GM21381 (cell line): Measurements from ENCODE around the gene COL20A1.
"Not testable (repeated sequence)": the region's sequence is repeated elsewhere in the genome, so short reads cannot be mapped to it uniquely, and the experiment has no call there.

ENCODE experiments used
- ATAC-seq: cut with Tn5 transposase; IDR thresholded peaks from one replicate; pipeline ENCODE4 v1.9.1; 2021; ENCODE audit warnings: mild to moderate bottlenecking, moderate library complexity; ENCODE audit not compliant: unreplicated experiment

COL20A1 gene

GRCh38 chr20:63292904-63293303 is at the start of gene COL20A1:
COL20A1 (plus strand) TSS chr20:63293186; CDS start chr20:63295108, 1,922 bp downstream.
- ATAC-seq: no peak

GRCh38 chr20:63243604-63244247 is 49.3 kb upstream of the COL20A1 start:
- ATAC-seq: no peak

DNA sequence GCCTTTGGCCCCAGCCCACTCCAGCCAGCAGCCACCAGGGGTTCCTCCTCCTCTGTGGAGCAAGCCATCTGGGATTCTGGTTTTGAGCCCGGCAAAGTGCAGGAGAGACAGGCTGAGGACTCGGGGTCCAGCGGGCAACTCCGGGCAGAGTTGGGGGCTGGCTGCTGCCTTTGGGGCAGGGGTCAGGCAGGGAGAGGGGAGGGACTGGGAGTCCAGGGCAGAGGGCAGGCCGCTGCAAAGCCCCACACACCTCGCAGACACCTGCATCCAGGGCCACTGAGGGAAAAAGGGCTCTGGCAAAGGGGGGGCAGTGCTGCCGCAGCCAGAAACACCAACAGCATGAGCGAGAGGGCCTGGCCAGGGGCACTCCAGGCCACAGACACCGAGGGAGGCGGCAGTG is 48.5 kb upstream of the COL20A1 start:
- ATAC-seq: no peak

DNA sequence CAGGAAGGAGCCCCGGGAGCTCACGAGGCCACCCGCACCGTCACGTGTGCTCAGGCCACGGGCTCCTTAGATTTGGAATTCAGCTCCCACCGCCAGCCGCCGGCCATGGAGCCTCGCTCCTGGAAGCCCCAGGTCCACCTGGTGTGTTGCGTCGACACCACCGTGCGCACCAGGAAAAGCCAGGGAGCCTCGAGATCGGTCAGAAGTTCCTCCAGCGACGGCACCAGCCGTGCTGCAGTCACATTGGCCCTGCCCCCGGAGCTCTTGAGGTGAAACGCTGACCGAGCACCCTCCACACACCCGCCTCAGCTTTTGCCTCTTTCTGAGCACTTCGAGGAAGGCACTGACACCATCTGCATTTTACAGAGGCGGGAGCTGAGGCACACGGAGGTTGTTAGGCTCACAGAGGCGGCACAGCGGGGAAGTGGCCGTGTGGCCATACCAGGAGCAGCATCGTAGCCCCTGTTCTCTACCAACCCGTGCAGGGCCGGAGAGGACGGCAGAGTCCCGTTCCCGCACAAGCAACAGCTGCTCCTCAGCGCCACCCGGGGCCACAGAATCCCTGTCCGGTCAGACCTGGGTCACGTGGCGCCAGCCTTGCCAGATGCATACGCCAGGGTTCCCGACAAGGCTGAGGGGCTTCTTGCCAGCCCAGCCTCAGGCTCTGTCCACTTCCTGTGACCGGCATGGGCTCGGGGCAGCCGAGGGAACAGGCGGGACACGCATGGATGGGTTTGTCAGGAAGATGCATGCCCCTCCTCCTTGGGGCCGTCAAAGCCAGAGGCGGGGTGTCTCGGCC is 46.3 kb upstream of the COL20A1 start:
- no peak for ATAC-seq

- ATAC-seq: no peak
Observed at GRCh38 chr20:63247671-63248228, 45.2 kb upstream of the COL20A1 start.

DNA sequence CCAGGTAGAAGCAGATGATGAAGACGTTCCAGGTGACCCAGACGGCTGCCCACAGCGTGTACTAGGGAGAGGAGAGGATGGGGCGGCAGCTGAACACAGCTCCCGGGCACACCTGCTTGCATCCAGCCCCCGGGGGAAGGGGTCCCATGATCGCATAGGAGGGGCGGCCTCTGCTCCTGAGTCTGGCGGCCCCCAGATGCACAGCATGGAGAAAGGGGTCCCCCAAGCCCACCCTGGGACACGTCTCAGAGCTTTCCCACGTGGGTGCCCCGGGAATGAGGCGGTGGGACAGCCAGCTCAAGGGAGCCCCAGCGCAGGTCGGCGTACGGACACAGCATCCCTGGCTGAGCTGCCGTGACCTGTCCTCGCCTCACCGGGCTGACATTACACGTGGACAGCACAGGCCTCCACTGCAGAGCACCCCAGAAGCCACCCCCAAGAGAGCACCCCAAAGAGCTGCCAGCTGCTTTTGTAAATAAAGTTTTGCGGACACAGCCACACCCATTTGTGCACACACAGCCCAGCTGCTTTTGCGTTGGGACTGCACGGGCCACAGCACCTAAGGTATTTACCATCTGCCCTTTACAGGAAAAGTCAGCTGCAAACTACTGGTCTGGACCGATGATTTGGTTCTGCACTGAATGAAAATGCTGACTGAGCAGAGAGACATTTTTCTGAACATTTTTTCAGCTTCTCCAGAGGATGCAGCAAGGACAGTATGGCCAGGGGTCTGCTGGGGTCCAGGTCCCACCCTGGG is 44.0 kb upstream of the COL20A1 start:
- ATAC-seq: no peak

- no peak for ATAC-seq
Observed at GRCh38 chr20:63249891-63250290, 43.1 kb upstream of the COL20A1 start.

DNA sequence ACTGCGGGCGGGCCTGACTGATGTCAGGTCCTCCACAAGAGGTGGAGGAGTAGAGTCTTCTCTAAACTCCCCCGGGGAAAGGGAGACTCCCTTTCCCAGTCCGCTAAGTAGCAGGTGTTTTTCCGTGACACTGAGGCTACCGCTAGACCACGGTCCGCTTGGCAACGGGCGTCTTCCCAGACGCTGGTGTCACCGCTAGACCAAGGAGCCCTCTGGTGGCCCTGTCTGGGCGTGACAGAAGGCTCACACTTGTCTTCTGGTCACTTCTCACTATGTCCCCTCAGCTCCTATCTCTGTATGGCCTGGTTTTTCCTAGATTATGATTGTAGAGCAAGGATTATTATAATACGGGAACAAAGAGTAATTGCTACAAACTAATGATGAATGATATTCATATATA is 41.6 kb upstream of the COL20A1 start:
- not testable (repeated sequence) for ATAC-seq

DNA sequence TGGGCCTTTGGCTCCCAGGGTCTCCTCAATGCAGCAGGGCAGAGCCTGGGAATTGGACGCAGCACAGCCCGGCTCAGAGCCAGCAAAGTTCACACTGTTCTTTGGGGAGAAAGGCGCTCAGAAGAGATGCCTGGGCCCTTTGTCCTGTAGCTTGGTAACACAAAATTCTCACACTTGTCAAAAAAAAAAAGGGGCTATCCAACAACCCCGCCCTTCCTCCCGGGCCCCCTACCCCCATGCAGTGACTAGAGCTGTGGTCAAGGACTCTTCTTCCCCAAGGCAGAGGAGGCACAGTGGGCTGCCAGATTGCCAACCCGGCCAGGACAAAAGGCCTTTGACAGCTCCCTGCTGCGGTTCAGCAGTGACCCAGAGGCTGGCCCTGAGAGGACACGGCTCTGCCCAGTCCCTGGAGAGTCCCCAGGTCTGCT is 40.7 kb upstream of the COL20A1 start:
- ATAC-seq: no peak

DNA sequence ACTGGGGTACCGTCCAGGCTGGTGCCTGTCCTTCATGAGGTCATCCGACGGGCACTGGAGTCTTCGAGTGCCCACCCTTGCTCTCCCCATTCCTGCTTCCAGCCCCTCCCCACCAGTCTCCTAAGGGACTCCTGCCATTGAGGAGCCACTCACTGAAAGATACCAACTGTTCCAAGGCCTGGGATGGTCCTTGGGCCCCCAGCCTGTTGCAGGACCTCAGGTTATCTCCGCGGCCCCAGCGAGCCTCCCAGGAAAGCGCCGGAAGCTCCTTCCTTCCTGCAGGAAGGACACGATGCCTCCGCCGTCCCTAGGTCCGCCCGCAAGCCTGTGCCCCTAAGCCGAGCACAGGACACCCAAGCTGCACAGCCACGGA is 39.9 kb upstream of the COL20A1 start:
- no peak for ATAC-seq

- no peak for ATAC-seq
Observed at GRCh38 chr20:63253438-63254231, 39.4 kb upstream of the COL20A1 start.

- no peak for ATAC-seq
Observed at GRCh38 chr20:63254232-63254605, 38.8 kb upstream of the COL20A1 start, which contains the start of gene NKAIN4. NKAIN4 (minus strand) TSS chr20:63254463; CDS start chr20:63254450, 13 bp downstream.

DNA sequence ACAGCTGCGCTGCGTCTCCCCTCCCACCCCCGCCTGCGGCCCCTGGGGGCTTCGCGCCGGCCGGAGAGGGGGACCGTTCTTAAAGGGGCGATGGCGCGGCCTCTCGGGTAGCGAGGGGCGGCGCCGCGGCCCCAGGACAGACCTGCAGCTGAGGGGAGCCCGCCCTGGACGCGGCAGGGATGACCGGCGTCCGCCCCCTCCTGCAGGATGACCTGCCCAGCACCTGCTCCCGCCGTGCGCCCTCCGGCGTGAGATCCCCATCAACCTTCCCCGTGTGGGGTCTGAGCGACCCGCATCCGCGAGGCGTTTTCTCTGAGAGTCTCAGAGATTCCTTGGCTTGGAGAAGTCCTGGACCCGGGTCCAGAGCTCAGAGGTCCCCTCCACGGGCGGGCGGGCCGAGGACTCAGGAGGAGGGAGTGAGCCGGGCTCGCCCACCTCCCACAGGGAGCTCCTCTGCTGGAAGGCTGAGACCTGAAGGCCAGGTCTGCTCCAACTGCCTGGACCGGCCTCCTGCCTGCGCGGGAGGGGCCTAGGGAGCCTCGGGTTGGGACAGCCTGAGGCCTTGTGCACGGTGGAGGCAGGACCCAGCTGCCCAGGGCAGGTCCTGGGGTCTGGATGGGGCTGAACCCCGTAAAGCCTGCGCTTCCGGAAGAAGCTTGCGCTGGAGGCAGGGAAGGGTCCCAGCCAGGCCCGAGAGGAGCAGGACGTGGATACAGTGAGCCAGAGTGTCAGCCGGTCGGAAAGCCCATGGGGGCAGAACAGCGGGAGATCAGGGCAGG is 38.2 kb upstream of the COL20A1 start:
- ATAC-seq: no peak

- no peak for ATAC-seq
Observed at GRCh38 chr20:63255931-63256704, 36.9 kb upstream of the COL20A1 start.

DNA sequence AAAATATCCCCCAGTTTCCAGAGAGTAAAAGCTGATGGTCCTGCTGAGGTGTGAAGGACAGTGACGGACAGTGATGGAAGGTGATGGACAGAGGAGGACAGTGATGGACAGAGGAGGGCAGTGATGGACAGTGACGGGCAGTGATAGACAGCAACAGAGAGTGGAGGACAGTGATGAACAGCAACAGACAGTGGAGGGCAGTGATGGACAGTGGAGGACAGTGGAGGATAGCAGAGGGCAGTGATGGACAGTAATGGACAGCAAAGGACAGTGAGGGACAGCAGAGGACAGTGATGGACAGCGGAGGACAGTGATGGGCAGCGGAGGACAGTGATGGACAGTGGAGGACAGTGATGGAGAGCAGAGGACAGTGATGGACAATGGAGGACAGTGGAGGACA is 36.0 kb upstream of the COL20A1 start:
- ATAC-seq: no peak

DNA sequence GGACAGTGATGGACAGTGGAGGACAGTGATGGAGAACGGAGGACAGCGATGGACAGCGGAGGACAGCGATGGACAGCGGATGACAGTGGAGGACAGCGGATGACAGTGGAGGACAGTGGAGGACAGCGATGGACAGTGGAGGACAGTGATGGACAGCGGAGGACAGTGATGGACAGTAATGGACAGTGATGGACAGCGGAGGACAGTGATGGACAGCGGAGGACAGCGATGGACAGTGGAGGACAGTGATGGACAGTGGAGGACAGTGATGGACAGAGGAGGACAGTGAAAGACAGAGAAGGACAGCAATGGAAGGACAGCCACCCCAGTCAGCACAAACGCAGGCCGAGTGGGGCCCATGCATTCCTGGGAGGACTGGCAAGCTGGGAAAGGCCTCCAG is 35.4 kb upstream of the COL20A1 start:
- no peak for ATAC-seq

DNA sequence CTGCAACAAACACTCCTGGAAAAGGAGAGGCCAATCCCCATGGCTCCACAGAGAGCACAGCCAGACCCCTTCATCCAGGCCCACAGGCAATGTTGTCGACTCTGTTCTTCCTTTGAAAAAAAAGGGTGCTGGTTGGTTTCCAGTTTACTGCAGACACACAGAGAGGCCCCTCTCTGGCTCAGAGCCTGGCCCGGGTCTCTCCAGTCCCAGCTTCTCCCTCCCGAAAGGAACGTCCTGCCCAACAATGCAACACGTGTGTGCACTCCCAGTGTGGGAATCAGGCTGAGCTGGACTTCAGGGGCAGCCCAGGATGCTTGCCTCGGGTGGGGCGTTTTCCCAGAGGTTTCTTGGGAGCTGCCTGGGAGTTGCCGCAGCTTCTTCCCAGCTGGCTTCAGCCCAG is 34.2 kb upstream of the COL20A1 start:
- no peak for ATAC-seq

- ATAC-seq: no peak
Observed at GRCh38 chr20:63259734-63260460, 33.1 kb upstream of the COL20A1 start.
